ENCODE data around the gene MOSMO.
A peak's percentile ranks its signal among the peaks of the same experiment; 100 is the strongest.
"Not testable (repeated sequence)": the region's sequence is repeated elsewhere in the genome, so short reads cannot be mapped to it uniquely, and the experiment has no call there.

Gene MOSMO

DNA sequence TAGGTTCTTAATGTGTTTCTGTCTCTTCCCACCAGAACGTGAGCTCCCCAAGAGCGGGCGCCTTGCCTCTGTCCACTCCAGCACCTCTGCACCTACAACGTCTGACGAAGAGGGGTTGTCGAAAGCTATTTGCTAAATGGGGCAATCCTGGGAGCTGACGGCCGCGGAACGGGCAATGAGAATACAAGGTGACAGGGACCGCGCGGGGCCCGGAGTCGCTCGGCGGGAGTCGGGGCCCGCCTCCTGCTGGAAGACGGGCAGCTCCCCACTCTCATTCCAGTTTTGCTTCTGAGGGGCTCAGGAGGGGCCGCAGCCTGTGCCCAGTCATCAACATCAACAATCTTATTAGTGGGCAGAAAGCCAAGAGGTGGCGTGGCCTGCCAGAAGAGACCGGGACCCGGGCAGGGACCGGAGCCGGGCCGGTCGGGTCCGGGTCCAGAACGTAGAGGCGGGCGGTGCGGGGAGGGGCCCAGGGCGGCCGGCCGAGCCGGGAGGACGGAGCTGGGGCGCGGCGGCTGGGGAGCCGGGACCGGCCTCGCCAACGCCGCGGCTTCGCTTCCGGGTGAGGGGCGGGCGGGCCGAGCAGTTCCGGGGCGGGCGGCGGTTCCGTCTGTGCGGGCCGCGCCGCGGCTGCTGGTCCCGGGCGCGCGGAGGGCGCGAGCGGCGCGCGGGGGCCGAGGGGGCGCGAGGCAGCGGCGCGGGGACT, at the start of gene MOSMO:
Gene MOSMO (plus strand): TSS at position 603 of the 706 bp plus-strand sequence. CDS start 191 bp downstream, outside the sequence.
- peak; percentile 58 to 60 for DNase-seq (ENCODE audit: low read depth in 2 of 2)

DNA sequence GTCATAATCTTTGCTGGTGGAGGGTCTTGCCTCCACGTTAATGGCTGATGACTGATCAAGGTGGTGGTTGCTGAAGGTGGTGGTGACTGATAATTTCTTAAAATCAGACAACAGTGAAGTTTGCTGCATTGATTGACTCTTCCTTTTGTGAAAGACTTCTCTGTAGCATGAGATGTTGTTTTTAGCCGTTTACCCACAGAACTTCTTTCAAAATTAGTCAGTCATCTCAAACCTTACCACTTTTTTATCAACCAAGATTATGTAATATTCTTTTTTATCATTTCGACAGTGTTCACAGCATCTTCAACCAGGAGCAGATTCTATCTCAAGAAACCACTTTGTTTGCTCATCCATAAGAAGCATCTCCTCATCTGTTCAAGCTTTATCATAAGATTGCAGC, 48.9 kb upstream of the MOSMO start:
- DNase-seq (ENCODE audit: low read depth in 2 of 2): no peak

DNA sequence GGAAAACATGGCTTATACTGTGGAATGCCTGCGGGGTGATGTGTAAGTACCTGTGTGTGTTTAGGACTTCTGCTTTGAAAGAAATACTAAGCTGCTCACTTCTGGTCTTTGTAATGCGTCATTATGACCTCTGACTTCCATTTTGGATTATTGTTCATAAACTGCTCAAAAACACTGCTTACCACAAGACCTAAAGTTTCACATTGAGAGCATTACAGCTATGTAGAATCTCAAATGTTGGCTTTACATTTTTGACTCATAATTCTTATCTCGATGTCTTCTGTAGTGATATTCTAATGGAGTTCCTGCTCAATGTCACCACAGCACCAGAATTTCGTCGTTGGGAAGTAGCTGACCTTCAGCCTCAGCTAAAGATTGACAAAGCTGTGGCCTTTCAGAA, 45.4 kb upstream of the MOSMO start:
- no peak for DNase-seq (ENCODE audit: low read depth in 2 of 2)

DNA sequence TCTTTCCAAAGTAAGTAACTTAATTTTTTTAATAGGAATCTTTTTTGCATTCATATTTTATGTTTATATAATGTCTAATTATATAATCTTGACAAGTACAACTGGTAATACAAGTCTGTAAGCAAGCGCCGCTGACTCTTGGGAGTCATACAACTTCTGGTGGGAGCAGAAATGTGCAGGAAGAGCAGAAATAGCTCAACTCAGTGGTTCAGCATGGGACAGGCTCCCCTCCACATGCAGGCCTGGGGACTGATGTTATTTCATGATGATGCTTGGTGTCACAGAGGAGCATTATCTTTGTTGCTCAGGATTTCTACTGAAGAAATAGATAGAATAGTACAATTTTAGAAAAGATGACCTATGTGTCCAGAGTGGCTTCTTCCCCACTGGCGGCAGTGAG, 44.0 kb upstream of the MOSMO start:
- DNase-seq (ENCODE audit: low read depth in 2 of 2): no peak

DNA sequence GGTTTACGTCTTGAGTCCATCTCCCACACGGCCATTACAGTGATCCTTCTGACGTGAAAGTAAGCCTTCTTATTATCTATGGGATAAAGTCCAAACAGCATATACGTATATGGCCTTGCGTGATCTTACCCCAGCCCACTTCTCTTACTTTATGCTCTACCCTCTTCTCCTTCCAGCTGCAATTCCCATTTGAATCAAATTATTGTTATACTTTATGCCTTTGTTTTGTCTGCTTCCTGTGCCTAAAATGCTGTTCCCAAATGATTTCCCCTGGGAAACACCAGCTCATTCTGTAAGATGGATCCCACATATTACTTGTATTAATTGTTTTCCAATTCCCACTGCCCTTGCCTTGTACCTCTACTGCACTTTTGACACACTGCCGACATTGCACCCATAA, 43.6 kb upstream of the MOSMO start:
- DNase-seq (ENCODE audit: low read depth in 2 of 2): no peak

DNA sequence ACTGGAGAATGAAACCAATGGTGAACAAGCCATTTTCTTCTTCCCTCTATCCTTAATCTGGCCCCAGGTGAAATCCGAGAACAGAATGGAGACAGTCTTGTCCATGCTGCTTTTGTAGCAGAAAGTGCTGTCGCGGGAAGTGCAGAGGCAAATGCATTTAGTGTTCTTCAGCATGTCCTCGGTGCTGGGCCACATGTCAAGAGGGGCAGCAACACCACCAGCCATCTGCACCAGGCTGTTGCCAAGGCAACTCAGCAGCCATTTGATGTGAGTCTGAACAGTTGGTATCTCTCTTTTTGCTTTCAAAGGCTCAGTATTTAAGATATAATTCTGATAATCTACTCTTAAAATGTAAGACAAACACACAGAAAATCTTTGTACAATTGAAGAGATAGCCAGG, 36.1 kb upstream of the MOSMO start:
- DNase-seq (ENCODE audit: low read depth in 2 of 2): no peak

DNA sequence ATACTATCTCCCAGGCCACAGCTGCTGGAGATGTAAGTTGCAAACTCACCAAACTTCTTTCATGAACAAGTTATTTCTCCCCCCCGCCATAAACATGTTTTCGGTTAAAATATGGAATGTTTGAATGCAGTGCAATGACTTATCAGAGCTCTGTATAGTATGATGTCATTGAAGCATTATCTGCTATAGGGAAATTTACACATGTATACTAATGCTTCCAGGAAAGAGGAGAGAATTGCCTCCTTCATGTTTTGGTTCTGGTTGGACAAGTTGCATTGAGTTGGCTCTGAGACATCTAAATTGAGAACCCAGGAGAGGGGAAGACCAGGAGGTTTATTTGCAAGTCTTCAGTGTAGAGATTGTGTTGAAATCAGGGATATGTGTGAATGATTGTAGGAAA, 34.0 kb upstream of the MOSMO start:
- no peak for DNase-seq (ENCODE audit: low read depth in 2 of 2)

DNA sequence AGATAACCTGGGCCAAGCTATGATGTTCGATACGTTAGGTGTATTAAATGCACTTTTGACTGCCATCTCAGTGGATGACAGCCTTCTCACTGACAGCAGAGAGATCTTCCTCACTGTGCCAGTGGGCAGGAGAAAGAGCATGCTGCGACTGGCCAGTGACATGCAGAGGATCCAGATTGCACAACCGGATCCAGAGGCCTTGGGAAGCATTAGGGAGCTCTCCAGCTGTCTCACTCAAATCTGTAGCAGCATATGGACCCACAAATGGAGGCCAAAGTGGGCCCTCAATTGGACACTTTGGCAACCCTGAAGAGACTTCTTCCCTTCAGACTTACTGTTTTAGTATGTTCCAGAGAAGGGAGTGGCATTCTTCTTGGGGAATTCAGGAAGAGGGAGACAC, 27.9 kb upstream of the MOSMO start:
- no peak for DNase-seq (ENCODE audit: low read depth in 2 of 2)

DNA sequence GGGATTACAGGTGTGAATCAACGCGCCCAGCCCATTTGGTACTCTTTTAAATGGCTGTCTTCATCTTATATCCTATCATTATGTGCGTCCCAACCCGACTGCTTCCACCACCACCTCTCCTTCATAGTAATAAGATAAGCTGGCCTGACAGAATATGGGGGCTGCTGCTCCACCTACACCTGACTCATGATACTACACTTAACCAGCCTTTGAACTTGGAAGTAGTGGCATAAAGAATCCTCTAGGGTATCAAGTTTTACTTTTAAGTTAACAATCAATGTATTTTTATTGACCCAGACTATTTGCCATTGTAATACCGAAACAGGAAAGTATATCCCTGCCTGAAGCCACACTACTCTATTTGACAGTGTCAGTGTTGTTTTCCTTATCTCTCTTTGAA, 25.8 kb upstream of the MOSMO start:
- DNase-seq (ENCODE audit: low read depth in 2 of 2): no peak

DNA sequence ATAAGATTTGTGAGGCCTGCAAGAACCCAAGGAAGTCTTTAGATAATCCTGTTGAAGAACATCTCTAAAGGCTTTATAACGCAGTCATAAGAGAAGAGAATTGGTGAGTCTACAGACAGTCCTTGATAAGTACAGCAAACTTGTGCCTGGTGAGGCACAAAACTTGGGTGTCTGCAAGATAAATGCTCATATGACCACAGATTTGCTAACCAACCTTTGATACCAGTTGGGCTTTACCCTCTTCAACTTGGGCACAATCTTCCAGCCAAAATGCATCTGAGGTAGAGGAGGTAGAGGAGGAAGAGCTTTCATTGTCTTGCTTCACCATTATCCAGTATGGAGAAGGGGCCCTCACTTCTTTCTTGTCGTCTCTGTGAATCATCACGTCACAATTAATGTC, 23.8 kb upstream of the MOSMO start:
- DNase-seq (ENCODE audit: low read depth in 2 of 2): no peak

DNA sequence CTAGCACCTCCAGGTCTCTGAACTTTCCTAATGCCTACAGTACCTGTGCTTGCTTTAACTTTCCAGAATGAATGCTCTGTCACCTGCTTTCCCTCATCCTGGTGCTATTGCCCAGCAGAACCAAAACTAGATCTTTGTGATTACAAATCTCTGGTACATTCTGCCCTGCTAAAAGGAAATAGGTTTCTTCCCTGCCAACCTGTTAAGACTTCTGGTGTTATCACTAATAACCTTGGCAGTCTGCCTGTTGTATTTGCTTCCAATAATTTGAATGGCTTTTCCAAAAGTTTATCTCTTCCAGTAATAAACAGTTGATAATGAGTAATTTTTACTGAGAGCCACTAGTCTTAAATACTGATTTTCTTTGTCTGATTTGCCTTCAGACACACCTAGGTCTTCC, 22.4 kb upstream of the MOSMO start:
- DNase-seq (ENCODE audit: low read depth in 2 of 2): no peak

DNA sequence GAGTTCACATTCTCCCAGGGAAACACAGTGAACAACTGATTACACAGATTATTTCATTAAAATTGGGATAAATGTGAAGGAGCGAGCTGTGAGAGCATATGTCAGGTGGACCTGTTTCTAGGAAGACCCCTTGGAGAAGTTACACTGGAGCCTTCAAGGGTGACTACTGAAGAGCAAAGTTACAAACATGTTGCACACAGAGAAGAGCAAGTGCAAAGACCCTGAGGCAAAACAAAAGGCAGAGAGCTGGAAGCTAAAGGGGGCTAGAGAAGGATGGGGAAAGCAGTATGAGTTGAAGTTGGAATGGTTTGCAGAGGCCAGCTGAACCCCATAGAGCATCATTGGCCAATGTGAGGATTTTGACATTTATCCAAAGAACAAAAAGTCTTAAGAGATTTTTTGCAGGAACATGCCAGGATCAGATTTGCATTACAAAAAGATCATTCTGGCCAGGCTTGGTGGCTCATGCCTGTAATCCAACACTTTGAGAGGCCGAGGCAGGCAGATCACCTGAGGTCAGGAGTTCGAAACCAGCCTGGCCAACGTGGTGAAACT, 21.1 kb upstream of the MOSMO start:
- DNase-seq (ENCODE audit: low read depth in 2 of 2): no peak

DNA sequence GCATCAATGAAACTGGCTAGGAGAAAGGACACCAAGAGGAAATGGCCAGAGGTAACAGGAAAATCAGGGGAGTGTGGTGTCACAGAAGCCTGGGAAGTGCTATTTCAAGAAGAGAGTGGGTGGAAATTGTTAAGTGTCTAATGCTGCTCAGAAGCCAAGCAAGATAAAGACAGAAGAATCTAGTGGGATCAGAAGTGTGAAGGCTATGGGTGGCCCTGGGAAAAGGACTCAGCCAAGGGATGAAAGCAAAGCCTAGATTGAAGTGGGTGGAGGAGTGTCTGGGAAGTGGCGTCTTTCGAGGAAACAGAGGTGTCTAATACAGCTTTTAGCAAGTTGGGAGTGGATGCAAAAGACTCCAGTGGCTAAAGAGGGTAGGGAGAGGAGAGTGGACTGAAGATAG, 20.4 kb upstream of the MOSMO start:
- no peak for DNase-seq (ENCODE audit: low read depth in 2 of 2)

DNA sequence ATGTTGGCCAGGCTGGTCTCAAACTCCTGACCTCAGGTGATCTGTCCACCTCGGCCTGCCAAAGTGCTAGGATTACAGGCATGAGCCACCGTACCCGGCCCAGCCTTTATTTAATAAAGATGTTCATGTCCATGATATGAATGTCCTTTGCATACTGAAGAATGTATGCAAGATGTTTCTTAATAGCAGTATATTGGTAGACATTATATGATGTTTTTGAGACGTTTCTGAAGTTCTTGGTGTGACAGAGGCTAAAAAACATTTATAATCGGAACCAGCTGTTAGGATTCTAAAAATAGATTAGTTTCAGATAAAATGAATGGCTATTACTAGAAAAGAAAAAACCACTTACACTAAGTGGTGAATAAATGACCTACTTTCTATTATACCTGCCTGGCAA, 18.8 kb upstream of the MOSMO start:
- DNase-seq (ENCODE audit: low read depth in 2 of 2): no peak

DNA sequence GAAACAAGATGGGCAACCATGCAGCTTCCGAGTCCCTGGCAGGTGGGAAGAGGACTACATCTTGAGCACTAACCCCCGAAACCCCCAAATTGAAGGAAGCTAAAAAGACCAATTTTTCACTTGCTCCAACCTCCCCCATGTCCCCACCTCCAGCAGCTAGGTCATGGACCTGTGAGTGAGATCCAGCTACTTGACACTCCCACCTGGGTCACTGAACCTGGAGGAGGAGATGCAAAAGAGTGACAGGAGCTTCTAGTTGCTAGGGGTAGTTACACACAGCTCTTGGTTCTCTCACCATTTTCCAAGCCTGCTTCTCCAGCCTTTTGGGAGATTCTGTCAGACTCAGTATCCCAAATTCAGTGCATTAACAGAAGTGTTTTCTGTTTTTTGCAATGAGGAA, 18.2 kb upstream of the MOSMO start:
- no peak for DNase-seq (ENCODE audit: low read depth in 2 of 2)

DNA sequence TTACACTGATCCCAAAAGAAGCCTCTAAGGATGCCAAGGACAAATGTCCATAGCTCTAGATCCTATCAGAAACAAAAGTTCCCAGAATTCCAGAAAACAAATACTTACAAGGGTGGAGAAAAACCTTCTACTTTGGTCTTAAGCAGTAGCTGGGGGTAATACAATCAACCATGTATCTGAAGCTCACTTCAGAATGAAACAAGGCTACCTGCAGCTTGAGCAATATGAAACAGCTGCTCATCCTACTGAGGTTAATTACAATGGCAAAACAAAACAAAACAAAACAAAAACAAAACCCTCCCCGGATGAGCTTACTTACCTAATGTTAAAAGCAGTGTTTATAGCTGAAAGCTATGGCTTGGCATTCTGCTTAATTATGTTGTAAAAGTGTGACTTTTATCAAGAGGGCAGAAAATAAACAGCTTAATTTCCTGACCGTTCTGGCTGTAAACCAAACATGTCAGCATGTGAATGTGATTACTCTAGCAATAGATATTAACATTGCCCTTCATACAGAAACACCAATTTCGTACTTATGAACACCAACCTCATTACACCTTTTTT, 17.4 kb upstream of the MOSMO start:
- DNase-seq (ENCODE audit: low read depth in 2 of 2): no peak

DNA sequence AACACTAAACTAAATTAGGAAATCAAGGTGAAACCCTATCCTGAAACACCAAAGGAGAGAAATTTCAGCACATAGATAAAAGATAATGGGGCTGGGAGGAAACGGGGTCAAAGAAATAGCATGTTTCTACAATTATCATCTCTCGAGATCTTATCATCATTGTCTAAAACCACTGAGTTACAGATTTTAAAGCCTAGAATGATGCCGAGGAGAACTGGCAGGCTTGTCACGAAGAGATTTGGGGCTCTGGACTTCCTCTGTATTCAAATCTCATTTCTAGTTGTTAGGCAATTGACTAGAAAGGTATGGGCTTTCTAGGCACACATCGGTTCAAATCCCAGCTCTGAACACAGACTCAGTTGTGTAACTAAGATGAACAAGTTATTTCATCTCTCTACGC, 16.3 kb upstream of the MOSMO start:
- DNase-seq (ENCODE audit: low read depth in 2 of 2): no peak

DNA sequence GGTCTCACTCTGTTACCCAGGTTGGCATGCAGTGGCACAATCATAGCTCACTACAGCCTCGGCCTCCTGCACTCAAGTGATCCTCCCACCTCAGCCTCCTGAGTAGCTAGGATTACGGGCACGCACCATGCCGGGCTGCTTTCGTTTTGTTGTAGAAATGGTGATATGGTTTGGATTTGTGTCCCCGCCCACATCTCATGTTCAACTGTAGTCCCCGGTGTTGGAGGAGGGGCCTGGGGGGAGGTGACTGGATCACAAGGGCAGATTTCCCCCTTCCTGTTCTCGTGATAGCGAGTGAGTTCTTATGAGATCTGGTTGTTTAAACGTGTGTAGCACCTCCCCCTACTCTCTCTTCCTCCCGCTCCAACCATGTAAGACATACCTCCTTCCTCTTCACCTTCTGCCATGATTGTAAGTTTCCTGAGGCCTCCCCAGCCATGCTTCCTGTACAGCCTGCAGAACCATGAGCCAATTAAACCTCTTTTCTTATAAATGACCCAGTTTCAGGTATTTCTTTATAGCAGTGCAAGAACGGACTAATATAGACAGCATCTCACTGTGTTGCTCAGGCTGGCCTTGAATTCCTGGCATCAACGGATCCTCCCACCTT, 12.9 kb upstream of the MOSMO start:
- no peak for DNase-seq (ENCODE audit: low read depth in 2 of 2)

DNA sequence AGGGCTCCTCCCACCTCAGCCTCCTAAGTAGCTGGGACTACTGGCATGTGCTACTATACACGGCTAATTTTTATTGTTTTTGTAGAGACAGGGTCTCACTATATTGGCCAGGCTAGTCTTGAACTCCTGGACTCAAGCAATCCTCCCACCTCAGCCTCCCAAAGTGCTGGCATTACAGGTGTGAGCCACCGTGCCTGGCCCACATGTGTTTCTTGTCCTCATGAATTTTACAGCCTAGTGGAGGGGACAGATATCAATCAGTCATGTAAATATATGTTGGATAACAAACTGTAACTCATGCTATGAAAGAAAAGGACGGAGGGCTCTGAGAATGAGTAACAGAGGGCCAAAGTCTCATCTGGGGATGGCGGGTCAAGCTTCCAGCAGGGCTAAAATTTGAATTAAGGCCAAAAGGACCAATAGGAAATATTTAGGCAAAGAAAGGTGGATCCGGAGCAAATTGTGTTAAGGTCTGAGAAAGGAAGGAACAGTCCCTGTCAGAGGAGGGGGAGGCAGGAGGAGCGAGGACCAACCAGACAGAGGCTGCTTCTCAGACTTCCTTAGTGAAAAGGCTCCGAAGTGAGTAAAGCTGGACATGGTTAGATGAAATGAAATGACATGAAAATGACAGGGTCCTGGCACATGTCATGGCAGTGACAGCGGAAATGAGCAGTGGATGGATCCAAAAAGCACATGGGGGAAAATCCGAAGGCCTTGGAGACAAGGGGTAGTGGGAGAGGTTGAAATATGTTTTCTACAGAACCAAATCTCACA, 10.8 kb upstream of the MOSMO start:
- no peak for DNase-seq (ENCODE audit: low read depth in 2 of 2)

DNA sequence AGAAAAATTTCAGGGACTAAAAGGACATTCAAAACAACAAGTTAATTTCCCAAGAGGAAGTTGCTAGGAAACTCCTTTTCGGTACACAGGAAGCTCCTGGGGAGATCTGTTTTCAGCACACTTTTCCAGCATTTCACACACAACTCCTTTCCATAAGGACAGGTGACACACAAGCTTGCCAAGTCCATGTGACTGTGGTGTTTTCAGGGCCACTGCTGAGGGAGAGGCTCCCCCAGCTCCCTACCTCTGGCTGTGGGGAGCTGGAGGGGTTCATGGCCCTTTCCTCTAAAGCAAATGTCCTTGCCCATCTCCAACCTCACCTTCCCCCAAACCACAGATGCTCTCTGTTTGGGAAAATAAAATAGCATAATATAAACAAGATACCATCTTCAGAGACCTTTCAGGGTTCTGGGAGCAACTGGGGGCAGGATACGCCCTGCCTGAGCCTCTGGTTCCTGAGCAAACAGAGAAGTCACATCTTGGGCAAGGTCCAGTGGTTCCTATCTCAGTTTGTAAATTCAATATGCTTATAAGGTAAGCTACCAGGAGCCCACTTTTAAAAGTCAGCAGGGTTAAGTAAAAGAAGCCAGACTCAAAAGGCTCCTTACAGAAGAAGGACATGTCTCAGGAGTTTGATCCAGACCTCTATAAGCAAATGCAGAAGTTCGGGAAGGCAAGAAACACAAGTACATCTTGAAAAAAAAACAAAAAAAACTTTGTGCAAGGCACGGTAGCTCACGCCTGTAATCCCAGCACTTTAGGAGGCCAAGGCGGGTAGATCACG, 10.0 kb upstream of the MOSMO start:
- no peak for DNase-seq (ENCODE audit: low read depth in 2 of 2)

DNA sequence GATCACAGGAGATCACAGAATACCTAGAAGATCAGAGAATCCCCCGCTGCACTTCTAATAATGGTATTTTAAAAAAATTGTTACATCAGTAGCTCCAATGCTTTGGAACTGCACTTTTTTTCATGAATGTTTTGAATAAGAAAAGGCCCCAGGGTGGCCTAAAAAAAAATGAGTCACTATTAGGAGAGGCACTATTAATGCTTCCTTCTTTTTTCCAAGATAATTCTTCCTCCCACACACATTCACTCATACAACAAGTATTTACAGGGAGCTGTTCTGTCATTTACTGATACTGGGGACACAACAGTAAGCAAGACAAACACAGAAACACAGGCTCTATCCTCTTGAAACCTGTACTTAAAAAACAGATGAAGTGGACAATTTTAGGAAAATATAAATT, 6.3 kb upstream of the MOSMO start:
- no peak for DNase-seq (ENCODE audit: low read depth in 2 of 2)

DNA sequence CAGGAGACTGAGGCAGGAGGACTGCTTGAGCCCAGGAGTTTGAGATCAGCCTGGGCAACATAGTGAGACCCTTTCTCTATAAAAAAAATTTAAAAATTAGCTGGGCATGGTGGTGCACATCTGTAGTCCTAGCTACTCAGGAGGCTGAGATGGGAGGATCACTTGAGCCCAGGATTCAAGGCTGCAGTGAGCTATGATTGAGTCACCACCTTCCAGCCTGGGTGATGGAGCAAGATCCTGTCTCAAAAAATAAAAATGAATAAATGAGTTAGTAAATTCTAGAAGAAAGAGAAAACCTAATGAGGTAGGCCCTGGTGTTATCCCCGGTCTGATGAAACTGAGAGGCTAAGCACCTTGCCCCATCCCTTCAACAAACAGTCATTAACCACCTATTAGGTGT, 5.9 kb upstream of the MOSMO start:
- not testable (repeated sequence) for DNase-seq (ENCODE audit: low read depth in 2 of 2)
